IMR-90 (cell line): Measurements from ENCODE around the gene COL25A1. TPM values are rescaled to one million over a fixed set of nuclear protein-coding genes. Genes with fewer than 3 reads are reported as not detected.

Experiments
- ATAC-seq: fragments of 200-7000 bp; cut with Tn5 transposase; 2 replicates; pipeline ENCODE4 v1.9.1; 2020; ENCODE audit warnings: low read depth, mild to moderate bottlenecking, moderate library complexity
- BruUV-seq: library from RNA; stranded (reverse); fragments of 400-500 nt; replicated peaks from 2 replicates; lab custom pipeline; 2021; lab: Mats Ljungman, UMichigan
- CTCF ChIA-PET: fragments of 300-600 bp; formaldehyde crosslinking; extraction: SDS; loops from one replicate; lab custom pipeline; 2021; ENCODE audit warnings: antibody characterized with exemption; lab: Yijun Ruan, JAX
- POLR2A ChIA-PET: fragments of 300-600 bp; sonication (Branson Sonifier 250); formaldehyde crosslinking; loops from one replicate; lab custom pipeline; 2022; ENCODE audit warnings: antibody characterized with exemption; ENCODE audit not compliant: unreplicated experiment; lab: Charles Lee
- DNase-seq: peaks from one replicate; pipeline ENCODE4 v3.0.0; 2013
- H2AFZ ChIP-seq: replicated peaks from 2 replicates; pipeline ENCODE3; 2013; ENCODE audit warnings: low read length, mild to moderate bottlenecking; ENCODE audit not compliant: poor library complexity
- H2AK5ac ChIP-seq: 2 replicates; pipeline ENCODE4 v1.6.1; 2013; ENCODE audit warnings: low read depth, low read length, inconsistent platforms
- H2AK9ac ChIP-seq: replicated peaks from 2 replicates; pipeline ENCODE3; 2013; ENCODE audit warnings: mild to moderate bottlenecking, low read depth, low read length, moderate library complexity; ENCODE audit not compliant: poor library complexity
- H2BK120ac ChIP-seq: 2 replicates; pipeline ENCODE4 v1.6.1; 2013; ENCODE audit warnings: low read depth, low read length, inconsistent platforms
- H2BK15ac ChIP-seq: 3 replicates; pipeline ENCODE4 v1.6.1; 2013; ENCODE audit warnings: low read depth, low read length, inconsistent platforms
- H2BK20ac ChIP-seq: 2 replicates; pipeline ENCODE4 v1.6.1; 2013; ENCODE audit warnings: low read depth, mild to moderate bottlenecking, inconsistent platforms, low read length, moderate library complexity
- H2BK5ac ChIP-seq: 2 replicates; pipeline ENCODE4 v1.6.1; 2013; ENCODE audit warnings: mild to moderate bottlenecking, low read depth, low read length, inconsistent platforms; ENCODE audit not compliant: poor library complexity, severe bottlenecking
- H3K14ac ChIP-seq: replicated peaks from 2 replicates; pipeline ENCODE4 v1.6.1; 2013; ENCODE audit warnings: low read depth, low read length, inconsistent platforms
- H3K18ac ChIP-seq: 2 replicates; pipeline ENCODE4 v1.6.1; 2013; ENCODE audit warnings: low read depth, low read length, control low read depth
- H3K23ac ChIP-seq: 2 replicates; pipeline ENCODE4 v1.6.1; 2013; ENCODE audit warnings: low read depth, low read length, inconsistent platforms
- H3K27ac ChIP-seq: 2 replicates; pipeline ENCODE4 v1.5.1; 2013; ENCODE audit warnings: mild to moderate bottlenecking, control low read depth, low read length; ENCODE audit not compliant: insufficient read depth
- H3K27me3 ChIP-seq: 2 replicates; pipeline ENCODE4 v1.6.1; 2013; ENCODE audit warnings: low read length; ENCODE audit not compliant: control insufficient read depth, insufficient read depth
- H3K36me3 ChIP-seq: 2 replicates; pipeline ENCODE4 v1.6.1; 2013; ENCODE audit warnings: low read length, mixed read lengths; ENCODE audit not compliant: control insufficient read depth, insufficient read depth
- H3K4ac ChIP-seq: 2 replicates; pipeline ENCODE4 v1.6.1; 2013; ENCODE audit warnings: low read depth, low read length, inconsistent platforms
- H3K4me1 ChIP-seq: 2 replicates; pipeline ENCODE4 v1.6.1; 2013; ENCODE audit warnings: low read length, mixed read lengths; ENCODE audit not compliant: control insufficient read depth, insufficient read depth
- H3K4me2 ChIP-seq: 2 replicates; pipeline ENCODE4 v1.6.1; 2013; ENCODE audit warnings: low read depth, mild to moderate bottlenecking, control low read depth, low read length, moderate library complexity
- H3K4me3 ChIP-seq: 2 replicates; pipeline ENCODE4 v1.5.1; 2013; ENCODE audit warnings: low read depth, mild to moderate bottlenecking, control low read depth, low read length, moderate library complexity; ENCODE audit not compliant: insufficient read depth
- H3K56ac ChIP-seq: 2 replicates; pipeline ENCODE4 v1.6.1; 2013; ENCODE audit warnings: low read length, inconsistent platforms; ENCODE audit not compliant: insufficient read depth; ENCODE audit errors: extremely low read depth
- H3K79me1 ChIP-seq, 2 experiments: 2 replicates each; pipeline ENCODE4 v1.6.1; 2013; ENCODE audit warnings: low read length in 2 of 2, inconsistent platforms in 1 of 2, low read depth in 1 of 2
- H3K9ac ChIP-seq: 2 replicates; pipeline ENCODE4 v1.6.1; 2013; ENCODE audit warnings: low read depth, low read length, control low read depth
- H3K9me1 ChIP-seq: 2 replicates; pipeline ENCODE4 v1.6.1; 2013; ENCODE audit warnings: low read length, inconsistent platforms; ENCODE audit not compliant: insufficient read depth
- H3K9me3 ChIP-seq: 2 replicates; pipeline ENCODE4 v1.6.1; 2013; ENCODE audit warnings: low read length; ENCODE audit not compliant: control insufficient read depth, insufficient read depth
- H4K20me1 ChIP-seq: 2 replicates; pipeline ENCODE4 v1.6.1; 2013; ENCODE audit warnings: low read length, inconsistent platforms; ENCODE audit not compliant: insufficient read depth
- H4K5ac ChIP-seq: 2 replicates; pipeline ENCODE4 v1.6.1; 2013; ENCODE audit warnings: mild to moderate bottlenecking, low read depth, low read length, control low read depth
- H4K8ac ChIP-seq, 2 experiments: 2 replicates each; pipeline ENCODE4 v1.6.1; 2013; ENCODE audit warnings: low read depth in 2 of 2, low read length in 2 of 2, control low read depth in 1 of 2, inconsistent platforms in 1 of 2
- H4K91ac ChIP-seq: 2 replicates; pipeline ENCODE4 v1.6.1; 2013; ENCODE audit warnings: low read depth, low read length, inconsistent platforms; ENCODE audit not compliant: insufficient read depth
- CEBPB ChIP-seq: IDR thresholded peaks from 2 replicates; pipeline ENCODE4 v1.6.1; 2012; ENCODE audit warnings: low read depth, low read length, improper control_type of control experiment
- CHD1 ChIP-seq: IDR thresholded peaks from 2 replicates; pipeline ENCODE4 v1.6.1; 2012; ENCODE audit warnings: low read depth, low read length, improper control_type of control experiment
- ELK1 ChIP-seq: fragments of 150-350 bp; IDR thresholded peaks from 2 replicates; pipeline ENCODE4 v1.6.1; 2016; ENCODE audit warnings: low read depth, mild to moderate bottlenecking, low read length, moderate library complexity, borderline replicate concordance
- FOS ChIP-seq: fragments of 150-350 bp; IDR thresholded peaks from 2 replicates; pipeline ENCODE4 v1.6.1; 2016; ENCODE audit warnings: low read depth, low read length
- MAFK ChIP-seq: IDR thresholded peaks from 2 replicates; pipeline ENCODE4 v1.6.1; 2012; ENCODE audit warnings: low read depth, low read length, improper control_type of control experiment
- MAZ ChIP-seq: IDR thresholded peaks from 2 replicates; pipeline ENCODE4 v1.6.1; 2012; ENCODE audit warnings: low read depth, mild to moderate bottlenecking, low read length, improper control_type of control experiment, moderate library complexity, borderline replicate concordance
- MXI1 ChIP-seq: IDR thresholded peaks from 2 replicates; pipeline ENCODE4 v1.6.1; 2012; ENCODE audit warnings: low read depth, mild to moderate bottlenecking, low read length, moderate library complexity, borderline replicate concordance
- RAD21 ChIP-seq: IDR thresholded peaks from 2 replicates; pipeline ENCODE4 v1.6.1; 2012; ENCODE audit warnings: low read length, improper control_type of control experiment
- RFX5 ChIP-seq: IDR thresholded peaks from 2 replicates; pipeline ENCODE4 v1.8.0; 2012; ENCODE audit warnings: low read depth, mild to moderate bottlenecking, low read length, moderate library complexity
- SMC3 ChIP-seq: fragments of 150-350 bp; IDR thresholded peaks from 2 replicates; pipeline ENCODE4 v1.6.1; 2016; ENCODE audit warnings: low read depth, mild to moderate bottlenecking, antibody characterized with exemption, low read length, moderate library complexity
- WGBS, 2 experiments: methylation state at CpG; one replicate each; pipeline versions ENCODE4 v1.1.5 to v1.1.7; 2013; ENCODE audit warnings: missing lambda C conversion rate in 2 of 2; ENCODE audit not compliant: insufficient read length in 1 of 2; ENCODE audit errors: extremely low coverage in 2 of 2; 5-methylcytosine and 5-hydroxymethylcytosine counted together
- dilution Hi-C: fragments of 300-500 bp; cut with HindIII; formaldehyde crosslinking; loops from one replicate; pipeline ENCODE4 v1.14.3; 2018; ENCODE audit warnings: low sequenced_read_pairs; ENCODE audit not compliant: unreplicated experiment
- in situ Hi-C: fragments of 300-500 bp; cut with MboI; formaldehyde crosslinking; loops from 3 replicates; pipeline ENCODE4 v1.14.3; 2019; ENCODE audit warnings: low sequenced_read_pairs, inconsistent platforms, mixed read lengths
- intact Hi-C: fragments of 100-400 bp; cut with micrococcal nuclease; formaldehyde crosslinking; loops from 2 replicates; pipeline ENCODE4 v1.10.0; 2022
- polyA plus RNA-seq, 3 experiments: library from polyadenylated mRNA; depleted of rRNA; stranded (reverse); fragments of >200 nt; gene quantifications; 2 replicates each; pipeline ENCODE4 v1.2.3, GENCODE V29; 2012; ENCODE audit warnings: low replicate concordance in 1 of 3
- total RNA-seq: library from RNA; depleted of rRNA; stranded (reverse); fragments of >200 nt; gene quantifications from 2 replicates; pipeline ENCODE4 v1.2.3, GENCODE V29; 2012
- TF ChIP-seq, protein P1 (sequence below): conservative IDR thresholded peaks from 2 replicates; pipeline ENCODE4 v1.5.1; 2012; ENCODE audit warnings: mild to moderate bottlenecking, low read depth, low read length, improper control_type of control experiment

The COL25A1 gene
- total and polyA plus RNA-seq, 2 of the 4 experiments (the other 2 are of a cell fraction): under 0.01 to 0.05 TPM

DNA sequence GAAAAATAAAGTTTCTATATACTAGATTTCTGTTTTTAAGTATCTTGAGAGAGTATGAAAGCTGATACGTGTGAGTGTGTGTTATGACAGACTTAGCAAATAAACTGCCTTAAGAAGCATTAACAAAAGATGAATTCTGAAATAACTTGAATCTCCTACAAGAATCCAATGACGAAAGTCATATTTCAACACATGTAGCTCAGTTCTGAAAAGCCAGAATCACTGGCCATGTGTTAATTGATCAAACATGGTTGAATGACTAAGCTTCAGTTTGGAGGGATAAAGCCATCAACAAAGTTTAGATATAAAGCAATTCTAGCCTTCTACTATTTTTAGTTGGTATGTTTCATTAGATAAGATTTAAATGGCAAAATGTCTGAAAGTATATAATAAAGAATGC lies 451.1 kb downstream of the COL25A1 start:
- dilution Hi-C loops: no loop called here
- TF ChIP-seq CHD1 (no peak), CEBPB (no peak), MXI1 (no peak), MAFK (no peak), RAD21 (no peak), RFX5 (no peak), ELK1 (no peak), SMC3 (no peak), FOS (no peak), MAZ (no peak)
- TF ChIP-seq, protein P1, sequence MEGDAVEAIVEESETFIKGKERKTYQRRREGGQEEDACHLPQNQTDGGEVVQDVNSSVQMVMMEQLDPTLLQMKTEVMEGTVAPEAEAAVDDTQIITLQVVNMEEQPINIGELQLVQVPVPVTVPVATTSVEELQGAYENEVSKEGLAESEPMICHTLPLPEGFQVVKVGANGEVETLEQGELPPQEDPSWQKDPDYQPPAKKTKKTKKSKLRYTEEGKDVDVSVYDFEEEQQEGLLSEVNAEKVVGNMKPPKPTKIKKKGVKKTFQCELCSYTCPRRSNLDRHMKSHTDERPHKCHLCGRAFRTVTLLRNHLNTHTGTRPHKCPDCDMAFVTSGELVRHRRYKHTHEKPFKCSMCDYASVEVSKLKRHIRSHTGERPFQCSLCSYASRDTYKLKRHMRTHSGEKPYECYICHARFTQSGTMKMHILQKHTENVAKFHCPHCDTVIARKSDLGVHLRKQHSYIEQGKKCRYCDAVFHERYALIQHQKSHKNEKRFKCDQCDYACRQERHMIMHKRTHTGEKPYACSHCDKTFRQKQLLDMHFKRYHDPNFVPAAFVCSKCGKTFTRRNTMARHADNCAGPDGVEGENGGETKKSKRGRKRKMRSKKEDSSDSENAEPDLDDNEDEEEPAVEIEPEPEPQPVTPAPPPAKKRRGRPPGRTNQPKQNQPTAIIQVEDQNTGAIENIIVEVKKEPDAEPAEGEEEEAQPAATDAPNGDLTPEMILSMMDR: no peak

More for the DNA sequence above, 451.1 kb downstream of the COL25A1 start:
- H2AFZ ChIP-seq: no peak overlapping the region
- POLR2A ChIA-PET: no interaction called here
- BruUV-seq: no TSS peak
- DNase-seq: peak; percentile 20
- H2AK9ac ChIP-seq: no peak overlapping the region
- H3K23ac ChIP-seq: no peak overlapping the region
- no peak overlapping the region for H3K14ac ChIP-seq
- no peak overlapping the region for H2BK15ac ChIP-seq
- H3K56ac ChIP-seq: no peak overlapping the region
- no peak overlapping the region for H2AK5ac ChIP-seq
- H2BK120ac ChIP-seq: no peak overlapping the region
- no peaks in the 10 kb centered on the region for H4K20me1 ChIP-seq
- H3K4me1 ChIP-seq: peaks cover 6% of the 10 kb centered on the region
- H3K4me3 ChIP-seq: no peak overlapping the region
- no peak overlapping the region for H4K5ac ChIP-seq
- no peaks in the 10 kb centered on the region for H3K27me3 ChIP-seq
- no CpG with 5 or more reads among the region's 2 CpGs for WGBS, 2 experiments
- no peak overlapping the region for H3K9ac ChIP-seq
- no peaks in the 10 kb centered on the region for H3K36me3 ChIP-seq
- no peak overlapping the region for H3K4me2 ChIP-seq
- CTCF ChIA-PET: interaction anchor here (0.6 kb wide), 1 partner anchor 564 kb away, joined by 5 read pairs; no protein-coding TSS in a partner anchor
- no peaks in the 10 kb centered on the region for H3K9me1 ChIP-seq
- H3K9me3 ChIP-seq: no peaks in the 10 kb centered on the region
- H4K91ac ChIP-seq: no peak overlapping the region
- no peak overlapping the region; a peak in 1 of 4 replicates for H4K8ac ChIP-seq
- H3K4ac ChIP-seq: no peak overlapping the region
- H3K18ac ChIP-seq: no peak overlapping the region
- ATAC-seq: no peak
- intact Hi-C loops: loop anchor here (2.0 kb wide), 1 partner anchor 35 kb away; no protein-coding TSS in a partner anchor
- in situ Hi-C loops: no loop called here
- H2BK5ac ChIP-seq: no peak overlapping the region
- no peak overlapping the region for H2BK20ac ChIP-seq
- H3K27ac ChIP-seq: no peak overlapping the region
- H3K79me1 ChIP-seq: no peaks in the 10 kb centered on the region
